Keratinocyte (primary cell): ENCODE measurements around the gene TSPAN18. TPM values are rescaled to one million over a fixed set of nuclear protein-coding genes. Genes with fewer than 3 reads are reported as not detected.

Source experiments
- DNase-seq: peaks from one replicate; pipeline ENCODE4 v3.0.0-alpha.2; 2011; ENCODE audit warnings: low read depth, missing footprints, low spot score
- FAIRE-seq: peaks from 2 replicates; lab custom pipeline; 2011; peaks lifted over from hg19 to GRCh38; lab: Jason Lieb, UNC
- H2AFZ ChIP-seq: 2 replicates; pipeline ENCODE4 v1.6.0; 2012; ENCODE audit warnings: low read length, control low read depth, inconsistent platforms; ENCODE audit not compliant: control insufficient read depth
- H3K27ac ChIP-seq: 2 replicates; pipeline ENCODE4 v1.5.1; 2011; ENCODE audit warnings: low read length; ENCODE audit not compliant: control insufficient read depth, insufficient read depth
- H3K27me3 ChIP-seq: 3 replicates; pipeline ENCODE4 v1.6.0; 2011; ENCODE audit warnings: low read length; ENCODE audit not compliant: control insufficient read depth, insufficient read depth; ENCODE audit errors: extremely low read depth
- H3K36me3 ChIP-seq, 2 experiments: 2 replicates in 1 of 2; 3 replicates in 1 of 2; pipeline ENCODE4 v1.5.1; 2011; ENCODE audit warnings: low read length in 2 of 2, mild to moderate bottlenecking in 1 of 2; ENCODE audit not compliant: control insufficient read depth in 2 of 2, insufficient read depth in 2 of 2; ENCODE audit errors: extremely low read depth in 1 of 2
- H3K4me1 ChIP-seq: 3 replicates; pipeline ENCODE4 v1.5.1; 2011; ENCODE audit warnings: low read length; ENCODE audit not compliant: control insufficient read depth, insufficient read depth; ENCODE audit errors: extremely low read depth
- H3K4me2 ChIP-seq: 3 replicates; pipeline ENCODE4 v1.6.0; 2011; ENCODE audit warnings: low read depth, low read length; ENCODE audit not compliant: control insufficient read depth, insufficient read depth; ENCODE audit errors: extremely low read depth
- H3K4me3 ChIP-seq, 3 experiments: fragments of 200-600 bp in 1 of 3; sonication (generic) in 1 of 3; 2 replicates in 2 of 3; 3 replicates in 1 of 3; pipeline ENCODE4 v1.5.1; 2011 to 2016; ENCODE audit warnings: low read length in 3 of 3, mild to moderate bottlenecking in 3 of 3, control low read depth in 2 of 3, inconsistent platforms in 1 of 3, low read depth in 1 of 3, mixed read lengths in 1 of 3, mixed run types in 1 of 3, moderate library complexity in 1 of 3; ENCODE audit not compliant: control insufficient read depth in 2 of 3, insufficient read depth in 2 of 3; ENCODE audit errors: extremely low read depth in 1 of 3
- H3K79me2 ChIP-seq: 2 replicates; pipeline ENCODE4 v1.6.0; 2012; ENCODE audit warnings: low read length; ENCODE audit not compliant: control insufficient read depth, insufficient read depth
- H3K9ac ChIP-seq: 3 replicates; pipeline ENCODE4 v1.6.0; 2011; ENCODE audit warnings: low read length; ENCODE audit not compliant: control insufficient read depth, insufficient read depth; ENCODE audit errors: extremely low read depth
- H3K9me1 ChIP-seq: 3 replicates; pipeline ENCODE4 v1.6.0; 2011; ENCODE audit warnings: low read length; ENCODE audit not compliant: control insufficient read depth, insufficient read depth; ENCODE audit errors: extremely low read depth
- H3K9me3 ChIP-seq: 2 replicates; pipeline ENCODE4 v1.5.1; 2012; ENCODE audit warnings: low read depth, low read length; ENCODE audit not compliant: control insufficient read depth
- H4K20me1 ChIP-seq: 3 replicates; pipeline ENCODE4 v1.6.0; 2011; ENCODE audit warnings: low read length; ENCODE audit not compliant: control insufficient read depth, insufficient read depth; ENCODE audit errors: extremely low read depth
- EZH2 ChIP-seq: IDR thresholded peaks from one replicate; pipeline ENCODE4 v1.6.1; 2012; ENCODE audit warnings: inconsistent platforms, mild to moderate bottlenecking, low read length, moderate library complexity
- dilution Hi-C: fragments of 300-500 bp; cut with MboI; formaldehyde crosslinking; loops from one replicate; pipeline ENCODE4 v1.7.0; 2020; ENCODE audit warnings: low sequenced_read_pairs; ENCODE audit not compliant: extremely low pct_ligation_motif_present
- polyA plus RNA-seq, 5 experiments: library from polyadenylated mRNA; depleted of rRNA in 3 of 5; stranded (reverse) in 3 of 5; stranded (forward) in 1 of 5; unstranded in 1 of 5; fragments of >200 nt; gene quantifications; 1 replicate in 1 of 5; 2 replicates in 3 of 5; 3 replicates in 1 of 5; pipeline versions ENCODE4 v1.2.1 to v1.2.3, GENCODE V29; 2011 to 2012; ENCODE audit warnings: missing spikeins in 2 of 5, low read depth in 1 of 5, low replicate concordance in 1 of 5
- TF ChIP-seq, protein P1 (sequence below), 3 experiments: IDR thresholded peaks in 1 of 3; conservative IDR thresholded peaks in 1 of 3; optimal IDR thresholded peaks in 1 of 3; 2 replicates in 2 of 3; 3 replicates in 1 of 3; pipeline versions ENCODE3 to v1.5.1; 2011; ENCODE audit warnings: low read length in 3 of 3, mild to moderate bottlenecking in 3 of 3, moderate library complexity in 2 of 3, control low read depth in 1 of 3, inconsistent platforms in 1 of 3; ENCODE audit not compliant: insufficient read depth in 2 of 3; ENCODE audit errors: extremely low read depth in 1 of 3

Gene TSPAN18
- polyA plus RNA-seq, 1 donor (not counting 4 experiments of a cell fraction or from before 2014, with no cell fraction given) = not detected

DNA sequence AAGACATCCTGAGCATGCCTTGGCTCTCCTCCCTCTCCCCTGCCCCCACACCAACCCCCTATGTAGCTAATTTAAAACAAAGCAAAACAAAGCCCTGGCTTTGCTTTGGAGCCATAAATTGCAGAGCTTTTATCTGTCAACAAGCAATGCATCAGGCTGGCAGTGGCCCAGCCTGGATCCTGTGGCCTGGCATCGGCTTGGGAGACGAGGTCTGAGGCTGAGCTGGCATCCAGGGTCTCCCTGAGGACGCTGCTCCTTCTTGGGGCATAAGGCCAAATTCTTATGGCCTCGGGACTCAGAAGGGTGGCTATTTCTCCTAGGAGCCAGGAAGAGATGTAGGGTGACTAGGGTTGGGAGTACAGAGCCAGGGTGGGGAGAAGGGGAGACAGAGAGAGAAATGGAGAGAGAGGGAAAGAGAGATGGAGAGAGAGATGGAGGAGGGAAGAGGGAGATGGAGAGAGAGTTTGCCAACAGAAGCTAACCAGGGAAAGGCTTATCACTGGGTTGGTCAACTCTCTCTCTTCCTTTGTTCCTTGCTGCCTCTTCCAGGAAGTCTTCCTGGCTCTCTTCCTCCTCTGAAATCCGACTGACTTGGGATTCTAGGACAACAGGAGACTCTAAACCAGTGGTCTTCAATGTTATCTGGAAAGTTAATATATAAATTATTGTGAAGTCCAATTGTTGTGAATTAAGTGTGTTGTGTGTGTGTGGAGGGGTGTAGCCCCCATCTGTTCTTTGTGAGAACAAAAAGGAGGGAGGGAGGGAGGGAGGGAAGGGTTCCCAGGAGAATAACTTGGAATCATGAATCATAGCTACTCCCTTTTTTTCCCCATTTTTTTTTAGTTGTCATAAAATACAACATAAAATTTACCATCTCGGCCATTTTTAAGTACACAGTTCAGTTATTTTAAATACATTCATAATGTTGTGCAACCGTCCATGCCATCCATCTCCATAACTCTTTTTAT, 29.1 kb downstream of the TSPAN18 start:
- no peak overlapping the region for H2AFZ ChIP-seq
- H3K9me3 ChIP-seq = no peaks in the 10 kb centered on the region
- H4K20me1 ChIP-seq = no peaks in the 10 kb centered on the region
- H3K4me1 ChIP-seq = no peaks in the 10 kb centered on the region
- no peak overlapping the region for H3K9ac ChIP-seq
- DNase-seq (no peak), FAIRE-seq (no peak)
- dilution Hi-C loops = no loop called here
- no peaks in the 10 kb centered on the region for H3K9me1 ChIP-seq
- no peak overlapping the region for H3K4me3 ChIP-seq
- H3K27me3 ChIP-seq = peaks cover 13% of the 10 kb centered on the region
- no peak overlapping the region for H3K4me2 ChIP-seq
- no peaks in the 10 kb centered on the region for H3K79me2 ChIP-seq
- H3K27ac ChIP-seq = no peak overlapping the region
- TF ChIP-seq EZH2 = no peak
- TF ChIP-seq, protein P1, sequence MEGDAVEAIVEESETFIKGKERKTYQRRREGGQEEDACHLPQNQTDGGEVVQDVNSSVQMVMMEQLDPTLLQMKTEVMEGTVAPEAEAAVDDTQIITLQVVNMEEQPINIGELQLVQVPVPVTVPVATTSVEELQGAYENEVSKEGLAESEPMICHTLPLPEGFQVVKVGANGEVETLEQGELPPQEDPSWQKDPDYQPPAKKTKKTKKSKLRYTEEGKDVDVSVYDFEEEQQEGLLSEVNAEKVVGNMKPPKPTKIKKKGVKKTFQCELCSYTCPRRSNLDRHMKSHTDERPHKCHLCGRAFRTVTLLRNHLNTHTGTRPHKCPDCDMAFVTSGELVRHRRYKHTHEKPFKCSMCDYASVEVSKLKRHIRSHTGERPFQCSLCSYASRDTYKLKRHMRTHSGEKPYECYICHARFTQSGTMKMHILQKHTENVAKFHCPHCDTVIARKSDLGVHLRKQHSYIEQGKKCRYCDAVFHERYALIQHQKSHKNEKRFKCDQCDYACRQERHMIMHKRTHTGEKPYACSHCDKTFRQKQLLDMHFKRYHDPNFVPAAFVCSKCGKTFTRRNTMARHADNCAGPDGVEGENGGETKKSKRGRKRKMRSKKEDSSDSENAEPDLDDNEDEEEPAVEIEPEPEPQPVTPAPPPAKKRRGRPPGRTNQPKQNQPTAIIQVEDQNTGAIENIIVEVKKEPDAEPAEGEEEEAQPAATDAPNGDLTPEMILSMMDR (optimal IDR thresholded peaks at IDR 0.05 in 1 of 3, IDR thresholded peaks at IDR 0.05 in 1 of 3, conservative IDR thresholded peaks at IDR 0.05 in 1 of 3; ENCODE audit: extremely low read depth in 1 of 3, insufficient read depth in 2 of 3, low read length in 3 of 3) = no peak
- no peaks in the 10 kb centered on the region for H3K36me3 ChIP-seq

DNA sequence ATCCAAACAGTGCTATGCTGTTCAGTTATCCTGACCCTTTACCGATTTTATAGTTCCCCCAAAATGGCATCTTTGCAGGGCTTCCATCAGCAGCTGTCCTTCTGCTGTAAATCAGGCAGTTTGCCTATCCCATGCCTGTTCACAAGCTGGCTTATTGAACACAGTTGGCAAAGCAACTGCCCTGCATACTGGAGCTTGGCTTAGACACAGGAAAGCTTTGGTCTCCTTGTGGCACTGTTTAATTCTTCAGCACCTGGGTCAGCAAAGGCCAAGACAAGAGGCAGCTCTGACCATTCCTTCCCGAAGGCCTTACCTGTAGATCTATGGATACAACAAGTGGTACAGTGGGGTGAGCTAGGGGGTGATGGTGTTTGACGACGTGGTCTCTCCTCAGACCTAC, 32.2 kb downstream of the TSPAN18 start:
- Histone ChIP-seq H3K36me3 (no peaks in the 10 kb centered on the region), H2AFZ (no peak overlapping the region), H3K4me3 (no peak overlapping the region), H4K20me1 (no peaks in the 10 kb centered on the region), H3K27me3 (peaks cover 11% of the 10 kb centered on the region), H3K27ac (no peak overlapping the region), H3K79me2 (no peaks in the 10 kb centered on the region), H3K4me2 (no peak overlapping the region), H3K4me1 (no peaks in the 10 kb centered on the region), H3K9ac (no peak overlapping the region), H3K9me1 (no peaks in the 10 kb centered on the region), H3K9me3 (no peaks in the 10 kb centered on the region)
- no peak for FAIRE-seq
- TF ChIP-seq, protein P1 (optimal IDR thresholded peaks at IDR 0.05 in 1 of 3, IDR thresholded peaks at IDR 0.05 in 1 of 3, conservative IDR thresholded peaks at IDR 0.05 in 1 of 3; ENCODE audit: extremely low read depth in 1 of 3, insufficient read depth in 2 of 3, low read length in 3 of 3) = no peak
- no peak for TF ChIP-seq EZH2
- dilution Hi-C loops = no loop called here
- DNase-seq = no peak
